NCI-H2029 (cell line): ENCODE data around the gene MAPK9.

Experiments
- DNase-seq: peaks from one replicate; lab custom pipeline; 2025; lab: John Stamatoyannopoulos, UW

The MAPK9 gene

GRCh38 chr5:180291943-180292831 is at the start of gene MAPK9:
TSS of gene MAPK9 (minus strand) at chr5:180292083. CDS start at chr5:180280561, 11,522 bp downstream.
- DNase-seq: peak; percentile 78

GRCh38 chr5:180341595-180341994 is 49.7 kb upstream of the MAPK9 start:
- DNase-seq: no peak

DNA sequence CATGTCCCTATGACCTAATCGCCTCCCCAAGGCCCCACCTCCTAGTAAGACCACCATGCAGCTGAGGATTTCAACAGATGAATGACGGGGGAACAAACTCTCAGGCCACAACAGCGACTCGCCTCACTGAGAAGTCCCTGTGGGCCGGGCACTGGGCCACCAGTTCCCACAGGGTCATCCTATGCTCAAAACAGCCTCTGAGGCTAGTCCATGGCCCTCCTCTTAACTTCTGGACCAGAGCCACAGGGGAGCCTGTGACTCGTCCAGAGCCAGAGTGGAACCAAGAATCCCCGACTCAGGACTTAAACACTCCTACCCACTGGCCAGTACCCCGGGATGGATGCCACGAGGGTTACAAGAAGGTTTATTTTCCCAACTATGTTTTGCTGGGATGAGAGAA is 49.0 kb upstream of the MAPK9 start:
- DNase-seq: no peak

DNA sequence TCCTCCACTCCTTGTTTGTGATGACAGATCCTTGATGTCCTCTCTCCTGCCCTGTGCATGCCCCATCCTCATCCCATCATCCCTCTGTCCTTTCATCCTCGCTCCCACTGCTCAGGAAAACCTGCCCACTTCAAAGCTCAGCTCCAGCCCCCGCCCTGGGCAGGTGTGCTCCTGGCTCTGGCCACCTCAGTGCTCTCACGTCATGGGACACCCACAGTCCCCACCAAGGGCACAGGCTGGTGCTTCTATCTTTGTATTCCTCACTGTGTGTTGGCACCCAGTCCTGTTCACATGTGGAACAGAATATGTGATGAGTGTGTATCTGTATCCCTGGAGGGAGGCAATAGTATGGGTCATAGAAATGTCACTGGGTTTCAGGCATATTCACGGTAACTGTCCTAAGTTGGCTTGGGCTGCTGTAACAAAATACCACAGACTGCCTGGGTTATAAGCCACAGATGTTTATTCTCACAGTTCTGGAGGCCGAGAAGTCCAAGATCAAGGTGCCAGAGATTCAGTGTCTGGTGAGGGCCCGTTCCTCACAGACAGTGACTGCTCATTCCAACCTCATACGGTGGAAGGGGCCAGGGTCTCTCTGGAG is 47.8 kb upstream of the MAPK9 start:
- DNase-seq: no peak

GRCh38 chr5:180338001-180338707 is 46.3 kb upstream of the MAPK9 start:
- DNase-seq: no peak

GRCh38 chr5:180336234-180337020 is 44.5 kb upstream of the MAPK9 start:
- DNase-seq: no peak

GRCh38 chr5:180335614-180336233 is 43.8 kb upstream of the MAPK9 start:
- no peak for DNase-seq

DNA sequence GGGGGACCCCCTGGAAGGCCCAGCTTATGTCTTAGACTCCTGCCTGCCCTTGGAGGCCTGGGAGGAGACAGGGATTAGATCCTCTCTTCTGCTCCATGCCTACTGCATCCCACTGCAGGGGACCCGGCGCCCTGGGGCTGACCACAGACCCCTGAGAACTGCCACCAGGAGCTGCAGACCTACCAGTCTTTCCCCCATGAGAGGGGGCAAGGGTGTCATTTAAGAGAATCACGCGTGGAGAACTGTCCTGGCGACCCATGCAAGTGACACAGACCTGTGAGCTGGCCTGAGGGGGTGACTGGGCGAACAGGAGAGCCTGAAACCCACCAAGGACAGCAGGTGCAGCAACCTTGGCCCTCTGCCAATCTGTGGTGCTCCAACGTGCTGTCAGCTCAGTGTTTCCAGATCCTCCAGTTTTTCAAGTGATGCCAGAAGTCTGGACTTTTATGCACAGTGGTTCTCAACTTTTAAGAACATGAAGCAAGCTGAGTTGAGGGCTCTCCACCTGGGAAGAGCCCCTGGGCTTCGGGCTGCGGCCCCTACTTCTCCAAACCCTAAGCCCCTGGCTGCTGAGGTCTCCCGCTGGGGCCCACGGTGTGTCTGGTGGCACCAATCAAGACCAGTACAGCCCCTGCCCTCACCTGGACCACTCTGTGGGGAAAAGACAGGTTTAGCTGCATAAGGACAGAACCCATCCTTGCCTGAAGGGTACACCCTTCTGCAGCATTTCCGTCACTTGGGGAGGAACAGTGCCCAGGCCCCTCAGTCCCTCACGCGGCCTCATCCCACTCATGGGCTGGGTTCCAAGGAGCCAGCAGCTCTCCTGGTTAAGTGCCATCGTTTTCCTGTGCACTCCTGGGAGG is 43.1 kb upstream of the MAPK9 start:
- no peak for DNase-seq

DNA sequence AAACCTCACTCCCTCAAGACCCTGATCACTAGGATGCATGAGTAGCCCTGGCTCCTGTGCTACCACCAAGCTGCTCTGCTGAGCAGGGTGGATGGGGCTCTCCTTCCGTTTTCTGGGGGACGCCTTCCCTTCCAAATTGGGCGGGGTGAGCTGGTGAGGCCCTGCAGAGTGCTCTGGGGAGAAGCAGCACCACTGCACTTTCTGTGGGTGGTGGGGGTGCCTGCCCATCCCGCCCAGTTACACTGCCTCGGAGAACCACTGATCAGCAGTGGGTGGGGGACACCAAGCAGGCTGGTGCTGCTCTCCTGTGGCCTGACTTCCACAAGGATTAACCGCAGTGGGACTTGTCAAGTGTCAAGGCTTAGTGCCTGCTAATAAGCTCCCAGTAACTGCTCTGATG is 42.3 kb upstream of the MAPK9 start:
- no peak for DNase-seq

GRCh38 chr5:180333661-180334060 is 41.8 kb upstream of the MAPK9 start:
- DNase-seq: no peak

DNA sequence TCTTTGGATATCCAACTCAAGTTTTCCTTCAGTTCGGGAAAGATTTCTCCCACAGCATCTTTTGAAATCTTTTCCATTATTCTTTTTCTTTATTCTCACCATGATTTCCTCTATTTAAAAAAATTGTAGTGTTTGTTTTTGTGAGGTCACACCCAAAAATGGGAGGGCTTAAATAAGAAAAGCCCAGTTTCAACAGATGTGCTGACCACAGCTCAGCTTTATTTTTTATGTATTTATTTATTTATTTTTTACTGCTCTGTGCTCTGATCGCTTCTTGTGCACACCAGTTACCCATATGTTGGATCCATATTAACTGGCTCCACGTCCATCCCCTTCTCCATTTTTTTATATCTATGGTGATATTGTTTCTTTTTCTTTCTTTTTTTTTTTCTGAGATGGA is 41.0 kb upstream of the MAPK9 start:
- no peak for DNase-seq

DNA sequence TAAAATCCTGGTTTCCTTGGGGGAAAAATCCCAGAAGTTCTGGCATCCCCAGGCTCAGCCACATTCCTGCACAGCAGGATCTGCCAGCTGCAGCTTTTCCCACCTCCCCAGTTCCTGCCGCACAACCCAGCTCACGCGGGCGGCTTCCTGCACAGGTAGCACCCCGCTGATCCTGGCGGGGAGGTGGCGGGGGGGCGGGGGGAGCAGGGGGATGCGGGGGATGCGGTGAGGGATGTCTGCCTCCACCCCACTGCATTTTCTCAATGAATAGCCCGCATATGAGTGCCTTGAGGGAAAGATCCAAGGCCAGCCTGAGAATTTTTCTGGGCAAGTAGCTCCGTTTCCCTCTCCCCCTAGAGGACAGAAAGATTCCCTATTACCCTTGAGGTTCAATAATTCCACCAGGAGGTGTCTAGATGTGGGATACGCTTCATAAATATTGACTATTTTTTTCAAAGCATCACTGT is 40.2 kb upstream of the MAPK9 start:
- DNase-seq: no peak

GRCh38 chr5:180331647-180331950 is 39.7 kb upstream of the MAPK9 start:
- DNase-seq: no peak

GRCh38 chr5:180330810-180331646 is 39.1 kb upstream of the MAPK9 start:
- DNase-seq: no peak

- DNase-seq: no peak
These were observed 38.4 kb upstream of the MAPK9 start for GRCh38 chr5:180330270-180330648.

GRCh38 chr5:180329606-180330269 is 37.9 kb upstream of the MAPK9 start:
- DNase-seq: no peak

GRCh38 chr5:180329138-180329435 is 37.2 kb upstream of the MAPK9 start:
- no peak for DNase-seq

DNA sequence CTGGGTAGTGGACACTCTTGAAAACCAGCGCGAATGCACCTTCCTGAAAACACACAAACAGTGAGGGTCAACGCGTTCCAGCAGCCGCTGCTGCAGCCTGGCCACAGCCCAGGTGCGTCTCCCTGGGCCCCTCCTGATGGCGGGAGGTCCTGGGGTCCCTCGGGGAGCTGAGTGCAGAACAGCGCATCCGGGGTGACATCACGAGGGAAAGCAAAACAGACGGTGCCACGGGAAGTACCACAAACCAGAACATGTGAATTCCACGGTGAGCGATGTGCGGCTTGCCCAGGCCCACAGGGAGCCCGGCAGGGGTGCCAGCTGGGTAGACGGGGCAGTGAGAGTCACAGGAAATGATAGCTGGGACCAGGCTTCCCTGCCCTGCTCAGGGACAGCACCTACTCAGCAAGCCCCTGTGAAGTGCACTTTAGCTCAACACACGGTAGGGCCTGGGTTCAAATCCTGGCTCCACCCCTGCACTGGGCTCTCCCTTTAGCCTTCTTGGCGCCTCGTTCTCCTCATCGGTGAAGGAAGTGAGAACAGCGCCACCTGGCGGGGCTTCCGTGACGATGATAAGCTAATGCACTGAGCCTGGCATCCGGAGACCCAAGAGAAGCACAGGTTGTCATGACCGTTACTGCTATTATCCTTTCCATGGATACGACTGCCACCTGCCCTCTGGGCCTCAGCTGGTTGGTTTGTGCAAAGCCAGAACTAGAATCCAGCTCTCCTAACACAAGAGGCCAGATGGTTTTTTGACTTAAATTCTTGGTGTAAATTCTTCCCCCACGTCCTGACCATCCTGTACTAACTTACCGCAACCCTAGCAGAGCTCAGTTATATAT is 36.6 kb upstream of the MAPK9 start:
- peak; percentile 84 for DNase-seq
